ENCODE results near the gene TAF8. TPM values are rescaled to one million over a fixed set of nuclear protein-coding genes. Genes with fewer than 3 reads are reported as not detected.

The TAF8 gene
- polyA plus RNA-seq, 1 experiment: 13.9 TPM

DNA sequence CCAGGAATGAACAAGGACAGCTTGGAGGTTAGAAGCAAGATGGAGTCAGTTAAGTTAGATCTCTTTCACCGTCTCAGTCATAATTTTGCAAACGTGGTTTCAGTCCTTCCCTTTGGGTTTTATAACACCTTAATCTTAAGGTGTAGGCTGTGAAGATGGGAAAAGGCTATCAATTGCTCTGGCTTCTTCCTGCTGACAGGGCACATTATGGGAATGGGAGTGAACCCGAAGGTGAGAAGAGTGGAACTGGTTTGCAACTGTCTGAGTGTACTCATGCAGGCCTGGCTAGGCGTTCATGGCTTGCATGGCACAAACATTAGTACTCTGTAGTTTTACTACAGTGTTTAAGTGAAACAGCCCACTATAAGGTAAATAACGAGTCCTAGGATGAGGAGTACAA, 9.4 kb downstream of the TAF8 start:
- ChIA-PET POLR2A (no interaction called here), CTCF (interaction anchor here (1.6 kb wide), 1 partner anchor 11 kb away, joined by 3 read pairs; no protein-coding TSS in a partner anchor)
- Histone ChIP-seq H3K36me3 (ENCODE audit: control insufficient read depth, insufficient read depth, low read length) (peaks cover 17% of the 10 kb centered on the region), H3K27me3 (ENCODE audit: control insufficient read depth, insufficient read depth, low read length) (no peaks in the 10 kb centered on the region), H3K4me3 (ENCODE audit: low read depth, low read length) (no peak overlapping the region)
- TF ChIP-seq, protein P1, sequence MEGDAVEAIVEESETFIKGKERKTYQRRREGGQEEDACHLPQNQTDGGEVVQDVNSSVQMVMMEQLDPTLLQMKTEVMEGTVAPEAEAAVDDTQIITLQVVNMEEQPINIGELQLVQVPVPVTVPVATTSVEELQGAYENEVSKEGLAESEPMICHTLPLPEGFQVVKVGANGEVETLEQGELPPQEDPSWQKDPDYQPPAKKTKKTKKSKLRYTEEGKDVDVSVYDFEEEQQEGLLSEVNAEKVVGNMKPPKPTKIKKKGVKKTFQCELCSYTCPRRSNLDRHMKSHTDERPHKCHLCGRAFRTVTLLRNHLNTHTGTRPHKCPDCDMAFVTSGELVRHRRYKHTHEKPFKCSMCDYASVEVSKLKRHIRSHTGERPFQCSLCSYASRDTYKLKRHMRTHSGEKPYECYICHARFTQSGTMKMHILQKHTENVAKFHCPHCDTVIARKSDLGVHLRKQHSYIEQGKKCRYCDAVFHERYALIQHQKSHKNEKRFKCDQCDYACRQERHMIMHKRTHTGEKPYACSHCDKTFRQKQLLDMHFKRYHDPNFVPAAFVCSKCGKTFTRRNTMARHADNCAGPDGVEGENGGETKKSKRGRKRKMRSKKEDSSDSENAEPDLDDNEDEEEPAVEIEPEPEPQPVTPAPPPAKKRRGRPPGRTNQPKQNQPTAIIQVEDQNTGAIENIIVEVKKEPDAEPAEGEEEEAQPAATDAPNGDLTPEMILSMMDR (IDR thresholded peaks at IDR 0.05; ENCODE audit: insufficient read depth, low read depth, low read length): no peak
- no peak for DNase-seq (ENCODE audit: low read depth)

DNA sequence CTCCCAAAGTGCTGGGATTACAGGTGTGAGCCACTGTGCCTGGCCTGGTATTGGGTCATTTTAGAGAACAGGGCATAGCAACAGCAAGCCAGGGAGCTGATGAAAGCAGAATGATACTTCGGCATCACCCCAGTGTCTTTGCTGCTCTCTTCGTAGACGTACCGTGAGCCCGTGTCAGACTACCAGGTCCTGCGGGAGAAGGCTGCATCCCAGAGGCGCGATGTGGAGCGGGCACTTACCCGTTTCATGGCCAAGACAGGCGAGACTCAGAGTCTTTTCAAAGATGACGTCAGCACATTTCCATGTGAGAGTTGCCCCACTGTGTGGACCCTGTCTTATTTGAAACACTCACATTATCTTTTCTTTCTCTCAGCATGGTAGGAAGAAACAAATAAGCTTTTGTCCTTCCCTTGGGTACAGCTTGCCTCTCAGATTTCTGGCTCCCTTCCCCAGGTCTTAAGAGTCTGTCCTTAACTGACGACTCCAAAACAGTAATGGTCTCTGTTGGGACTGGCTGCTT, 15.9 kb downstream of the TAF8 start:
- no peak for DNase-seq (ENCODE audit: low read depth)
- ChIA-PET POLR2A (no interaction called here), CTCF (no interaction called here)
- H3K27me3 ChIP-seq (ENCODE audit: control insufficient read depth, insufficient read depth, low read length): no peaks in the 10 kb centered on the region
- peaks cover 17% of the 10 kb centered on the region for H3K36me3 ChIP-seq (ENCODE audit: control insufficient read depth, insufficient read depth, low read length)
- H3K4me3 ChIP-seq (ENCODE audit: low read depth, low read length): no peak overlapping the region
- TF ChIP-seq, protein P1 (IDR thresholded peaks at IDR 0.05; ENCODE audit: insufficient read depth, low read depth, low read length): no peak

GRCh38 chr6:42068173-42068572, 17.8 kb downstream of the TAF8 start:
- DNase-seq (ENCODE audit: low read depth): no peak
- Histone ChIP-seq H3K36me3 (ENCODE audit: control insufficient read depth, insufficient read depth, low read length) (peaks cover 17% of the 10 kb centered on the region), H3K4me3 (ENCODE audit: low read depth, low read length) (no peak overlapping the region), H3K27me3 (ENCODE audit: control insufficient read depth, insufficient read depth, low read length) (no peaks in the 10 kb centered on the region)
- TF ChIP-seq, protein P1 (IDR thresholded peaks at IDR 0.05; ENCODE audit: insufficient read depth, low read depth, low read length): no peak
- ChIA-PET CTCF (interaction anchor here (1.0 to 1.7 kb wide), 4 partner anchors 10 to 282 kb away, joined by 3 to 7 read pairs (median 4); no protein-coding TSS in a partner anchor), POLR2A (no interaction called here)

DNA sequence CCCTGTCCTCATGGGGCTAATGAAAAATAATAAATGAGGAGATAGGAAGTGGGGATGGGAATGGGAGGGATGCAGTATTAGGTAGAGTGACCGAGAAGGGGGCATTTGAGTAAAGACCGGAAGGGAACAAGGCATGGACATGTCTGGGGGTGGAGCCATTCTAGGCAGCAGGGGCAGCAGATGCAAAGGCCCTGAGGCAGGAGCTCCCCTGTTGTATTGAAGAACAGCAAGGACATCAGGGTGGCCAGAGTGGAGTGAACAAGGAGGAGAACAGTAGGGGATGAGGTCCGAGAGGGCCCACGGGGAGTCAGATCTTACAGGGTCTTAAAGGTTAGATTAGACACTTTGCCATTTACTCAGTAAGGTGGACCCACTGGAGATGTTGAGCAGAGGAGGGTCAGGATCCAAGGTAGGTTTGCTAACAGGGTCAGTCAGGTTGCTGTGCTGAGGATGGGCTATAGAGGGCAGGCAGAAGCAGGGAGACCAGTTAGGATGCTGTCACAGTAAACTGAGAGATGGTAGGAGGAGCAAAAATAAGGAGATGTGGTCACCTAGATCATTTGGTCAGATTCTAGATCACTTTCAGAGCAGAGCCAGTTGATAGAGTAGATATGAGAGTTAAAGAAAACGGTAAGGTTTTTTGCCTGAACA, 18.7 kb downstream of the TAF8 start:
- POLR2A ChIA-PET: interaction anchor here (0.6 kb wide), 1 partner anchor 68 kb away, joined by 3 read pairs; no protein-coding TSS in a partner anchor

More for the DNA sequence above, 18.7 kb downstream of the TAF8 start:
- H3K4me3 ChIP-seq (ENCODE audit: low read depth, low read length): no peak overlapping the region
- no peak for DNase-seq (ENCODE audit: low read depth)
- no peaks in the 10 kb centered on the region for H3K27me3 ChIP-seq (ENCODE audit: control insufficient read depth, insufficient read depth, low read length)
- peaks cover 17% of the 10 kb centered on the region for H3K36me3 ChIP-seq (ENCODE audit: control insufficient read depth, insufficient read depth, low read length)
- TF ChIP-seq, protein P1 (IDR thresholded peaks at IDR 0.05; ENCODE audit: insufficient read depth, low read depth, low read length): no peak
- CTCF ChIA-PET: interaction anchor here (0.9 to 1.3 kb wide), 2 partner anchors 10 to 95 kb away, joined by 4 to 7 read pairs; no protein-coding TSS in a partner anchor
